Measurements from ENCODE around the gene JMJD1C. TPM values are rescaled to one million over a fixed set of nuclear protein-coding genes. Genes with fewer than 3 reads are reported as not detected.

Gene JMJD1C
- total RNA-seq, 2 donors from 2014 or later = 84.1 to 91.1 TPM

- intact Hi-C loops (cut with DNase I) = no loop called here
- no peak for DNase-seq (ENCODE audit: low spot score)
Observed at GRCh38 chr10:63210611-63211196, 255.1 kb downstream of the JMJD1C start.

GRCh38 chr10:63209705-63210104 lies 256.1 kb downstream of the JMJD1C start:
- no peak for DNase-seq (ENCODE audit: low spot score)
- intact Hi-C loops (cut with DNase I) = no loop called here

GRCh38 chr10:63208986-63209385 lies 256.8 kb downstream of the JMJD1C start:
- DNase-seq (ENCODE audit: low spot score) = no peak
- intact Hi-C loops (cut with DNase I) = no loop called here

- no peak for DNase-seq (ENCODE audit: low spot score)
Observed at GRCh38 chr10:63206997-63207811, 258.6 kb downstream of the JMJD1C start.

GRCh38 chr10:63206576-63206975 lies 259.2 kb downstream of the JMJD1C start:
- intact Hi-C loops (cut with DNase I) = no loop called here
- DNase-seq (ENCODE audit: low spot score) = no peak

More at GRCh38 chr10:63206997-63207811, 258.6 kb downstream of the JMJD1C start:
- intact Hi-C loops (cut with DNase I) = no loop called here

- intact Hi-C loops (cut with DNase I) = no loop called here
- no peak for DNase-seq (ENCODE audit: low spot score)
Observed at GRCh38 chr10:63205421-63205820, 260.4 kb downstream of the JMJD1C start.

- intact Hi-C loops (cut with DNase I) = no loop called here
- DNase-seq (ENCODE audit: low spot score) = no peak
Observed at GRCh38 chr10:63204667-63205391, 260.9 kb downstream of the JMJD1C start.

GRCh38 chr10:63201118-63201517 lies 264.7 kb downstream of the JMJD1C start:
- intact Hi-C loops (cut with DNase I) = loop anchor here in 1 of 2 donors (2.0 kb wide), 1 partner anchor 396 kb away; no protein-coding TSS in a partner anchor
- no peak for DNase-seq (ENCODE audit: low spot score)

GRCh38 chr10:63200431-63200830 lies 265.3 kb downstream of the JMJD1C start:
- intact Hi-C loops (cut with DNase I) = loop anchor here in 1 of 2 donors (2.0 kb wide), 1 partner anchor 396 kb away; no protein-coding TSS in a partner anchor
- DNase-seq (ENCODE audit: low spot score) = no peak

GRCh38 chr10:63199716-63200115 lies 266.1 kb downstream of the JMJD1C start:
- intact Hi-C loops (cut with DNase I) = loop anchor here in 1 of 2 donors (2.0 kb wide), 1 partner anchor 397 kb away; no protein-coding TSS in a partner anchor
- DNase-seq (ENCODE audit: low spot score) = no peak

GRCh38 chr10:63197344-63198092 lies 268.3 kb downstream of the JMJD1C start:
- no peak for DNase-seq (ENCODE audit: low spot score)
- intact Hi-C loops (cut with DNase I) = no loop called here

- DNase-seq (ENCODE audit: low spot score) = no peak
- intact Hi-C loops (cut with DNase I) = no loop called here
Observed at GRCh38 chr10:63192826-63193225, 273.0 kb downstream of the JMJD1C start.

- DNase-seq (ENCODE audit: low spot score) = no peak
- intact Hi-C loops (cut with DNase I) = loop anchor here in 1 of 2 donors (10.0 kb wide), 1 partner anchor 539 kb away; no protein-coding TSS in a partner anchor
Observed at GRCh38 chr10:63175534-63175933, 290.2 kb downstream of the JMJD1C start.

GRCh38 chr10:63173468-63174232 lies 292.1 kb downstream of the JMJD1C start:
- intact Hi-C loops (cut with DNase I) = loop anchor here in 1 of 2 donors (10.0 kb wide), 1 partner anchor 541 kb away; no protein-coding TSS in a partner anchor
- no peak for DNase-seq (ENCODE audit: low spot score)

- DNase-seq (ENCODE audit: low spot score) = no peak
Observed at GRCh38 chr10:63171926-63172325, 293.9 kb downstream of the JMJD1C start.

GRCh38 chr10:63171255-63171855 lies 294.4 kb downstream of the JMJD1C start:
- no peak for DNase-seq (ENCODE audit: low spot score)
- intact Hi-C loops (cut with DNase I) = loop anchor here in 1 of 2 donors (10.0 kb wide), 1 partner anchor 543 kb away; no protein-coding TSS in a partner anchor

More at GRCh38 chr10:63171926-63172325, 293.9 kb downstream of the JMJD1C start:
- intact Hi-C loops (cut with DNase I) = loop anchor here in 1 of 2 donors (10.0 kb wide), 1 partner anchor 543 kb away; no protein-coding TSS in a partner anchor

- DNase-seq (ENCODE audit: low spot score) = no peak
- intact Hi-C loops (cut with DNase I) = loop anchor here in 1 of 2 donors (10.0 kb wide), 2 partner anchors 355 to 545 kb away; partner anchors contain the start of gene EGR2
Observed at GRCh38 chr10:63169624-63170023, 296.2 kb downstream of the JMJD1C start.

All from posterior vena cava (tissue), 2 donors.